A673 (cell line): ENCODE measurements around the gene QKI.

Experiments
- CTCF ChIP-seq: fragments of 300-800, 200-600 bp; sonication (generic); conservative IDR thresholded peaks from 2 replicates; pipeline ENCODE4 v1.5.1; 2017; ENCODE audit warnings: low read depth, mild to moderate bottlenecking, antibody characterized with exemption, low read length, moderate library complexity, mixed read lengths
- EZH2 ChIP-seq: fragments of 200-600 bp; sonication (generic); IDR thresholded peaks from 2 replicates; pipeline ENCODE4 v1.6.1; 2017; ENCODE audit warnings: borderline replicate concordance, low read depth, mild to moderate bottlenecking, mixed read lengths, antibody characterized with exemption, low read length; ENCODE audit not compliant: poor library complexity, severe bottlenecking

GRCh38 chr6:163613668-163614067, 199.2 kb downstream of the QKI start:
- TF ChIP-seq CTCF (no peak), EZH2 (no peak)
